HG03378 (cell line): ENCODE results near the gene SPIN1.
"Not testable (repeated sequence)": the region's sequence is repeated elsewhere in the genome, so short reads cannot be mapped to it uniquely, and the experiment has no call there.

Experiments used
- ATAC-seq: cut with Tn5 transposase; IDR thresholded peaks from one replicate; pipeline ENCODE4 v1.9.1; 2021; ENCODE audit warnings: mild to moderate bottlenecking, moderate library complexity; ENCODE audit not compliant: unreplicated experiment

SPIN1 gene

DNA sequence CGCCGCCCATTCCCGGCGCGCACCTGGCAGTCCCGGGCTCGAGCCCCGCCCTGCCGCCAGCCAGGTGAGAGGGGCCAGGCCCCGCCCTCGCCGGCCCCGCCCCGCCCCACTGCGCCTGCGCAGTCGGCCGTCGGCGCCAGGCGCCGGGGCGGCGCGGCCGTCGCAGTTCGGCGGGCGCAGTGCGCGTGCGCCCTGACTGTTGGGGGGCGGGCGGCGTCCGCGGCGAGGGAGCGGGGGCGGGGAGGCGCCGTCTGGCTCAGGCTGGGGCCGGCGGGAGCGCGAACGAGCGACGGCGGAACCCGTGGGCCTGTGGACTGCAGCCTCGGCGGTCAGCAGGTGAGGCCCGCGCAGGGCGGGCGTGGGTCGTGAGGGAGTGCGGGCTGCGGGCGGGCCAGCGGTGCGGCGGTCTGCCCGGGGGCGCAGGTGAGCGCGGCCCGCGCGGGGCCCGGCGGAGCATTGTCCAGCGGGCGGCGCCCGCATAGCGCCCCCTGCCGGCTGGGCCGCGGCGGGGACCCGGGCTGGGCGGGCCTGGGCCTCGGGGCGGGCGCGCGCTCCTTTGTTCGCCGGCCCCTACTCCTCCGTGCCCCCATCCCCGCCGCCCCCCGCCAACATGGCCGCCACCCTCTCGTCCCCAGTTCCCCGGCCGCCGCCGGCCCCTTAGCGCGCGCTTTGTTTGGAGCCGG is at the start of gene SPIN1:
TSS of gene SPIN1 (plus strand) at position 242 of the 683 bp plus-strand sequence. CDS start 38,096 bp downstream, outside the sequence.
- peak; percentile 70 for ATAC-seq

- no peak for ATAC-seq
Measured at GRCh38 chr9:88339317-88339716, 48.9 kb upstream of the SPIN1 start.

DNA sequence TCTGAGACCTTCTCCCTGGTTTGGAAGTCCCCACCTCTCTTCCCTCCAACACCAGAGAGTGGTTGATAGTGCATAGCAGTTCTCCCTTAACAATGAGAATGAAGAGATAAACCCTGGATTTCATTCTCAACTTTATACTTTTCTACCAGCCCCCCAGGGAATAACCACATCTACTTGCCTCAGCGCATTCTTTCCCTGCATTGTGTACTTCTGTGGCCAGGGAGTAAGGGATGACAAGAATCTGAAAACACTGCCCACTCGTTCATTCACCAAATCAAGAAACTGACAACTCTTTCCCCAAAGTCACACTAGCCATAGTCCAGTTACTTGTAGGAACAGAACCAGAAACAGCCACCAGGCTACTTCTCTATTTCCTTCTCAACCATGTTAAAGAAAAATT is 46.0 kb upstream of the SPIN1 start:
- no peak for ATAC-seq

GRCh38 chr9:88344013-88344412 is 44.2 kb upstream of the SPIN1 start:
- ATAC-seq = no peak

- not testable (repeated sequence) for ATAC-seq
Measured at GRCh38 chr9:88350354-88350753, 37.9 kb upstream of the SPIN1 start.

DNA sequence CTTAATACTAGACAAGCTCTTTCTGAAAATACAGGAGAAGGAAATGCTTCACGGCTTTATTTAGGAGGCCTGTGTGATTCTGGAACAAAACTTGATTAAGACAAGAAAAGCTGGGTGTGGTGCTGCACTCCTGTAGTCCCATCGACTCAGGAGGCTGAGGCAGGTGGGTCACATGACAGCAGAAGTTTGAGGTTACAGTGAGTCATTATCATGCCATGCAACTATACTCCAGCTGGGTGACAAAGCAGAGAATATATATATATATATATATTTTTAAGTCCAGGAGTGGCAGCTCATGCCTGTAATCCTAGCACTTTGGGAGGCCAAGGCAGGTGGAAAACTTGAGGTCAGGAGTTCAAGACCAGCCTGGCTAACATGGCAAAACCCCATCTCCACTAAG is 33.1 kb upstream of the SPIN1 start:
- no peak for ATAC-seq

GRCh38 chr9:88357250-88357649 is 31.0 kb upstream of the SPIN1 start:
- not testable (repeated sequence) for ATAC-seq

DNA sequence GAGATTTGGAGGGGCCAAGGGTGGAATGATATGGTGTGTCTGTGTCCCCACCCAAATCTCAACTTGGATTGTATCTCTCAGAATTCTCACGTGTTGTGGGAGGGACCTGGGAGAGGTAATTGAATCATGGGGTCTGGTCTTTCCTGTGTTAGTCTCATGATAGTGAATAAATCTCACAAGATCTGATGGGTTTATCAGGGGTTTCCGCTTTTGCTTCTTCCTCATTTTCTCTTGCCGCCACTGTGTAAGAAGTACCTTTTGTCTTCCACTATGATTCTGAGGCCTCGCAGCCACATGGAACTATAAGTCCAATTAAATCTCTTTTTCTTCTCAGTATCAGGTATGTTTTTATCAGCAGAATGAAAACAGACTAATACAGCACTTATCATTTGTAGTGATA is 29.5 kb upstream of the SPIN1 start:
- ATAC-seq = no peak

- no peak for ATAC-seq
Measured at GRCh38 chr9:88359974-88360373, 28.3 kb upstream of the SPIN1 start.

DNA sequence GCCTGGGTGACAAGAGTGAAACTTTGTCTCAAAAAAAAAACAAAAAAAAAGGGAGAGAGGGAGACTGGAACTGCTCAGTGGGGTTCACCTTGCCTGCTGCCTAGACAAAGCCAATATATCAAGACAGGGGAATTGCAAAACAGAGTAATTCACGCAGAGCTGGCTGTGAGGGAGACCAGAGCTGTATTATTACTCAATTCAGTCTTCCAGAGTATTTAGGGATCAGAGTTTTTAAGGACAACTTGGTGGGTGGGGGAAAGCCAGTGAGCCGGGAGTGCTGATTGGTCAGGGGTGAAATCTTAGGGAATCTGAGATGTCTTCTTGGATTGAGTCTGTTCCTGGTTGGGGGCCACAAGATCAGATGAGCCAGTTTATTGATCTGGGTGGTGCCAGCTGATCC is 25.6 kb upstream of the SPIN1 start:
- ATAC-seq = no peak

- no peak for ATAC-seq
Measured at GRCh38 chr9:88363661-88364060, 24.6 kb upstream of the SPIN1 start.

GRCh38 chr9:88364706-88365105 is 23.5 kb upstream of the SPIN1 start:
- no peak for ATAC-seq

DNA sequence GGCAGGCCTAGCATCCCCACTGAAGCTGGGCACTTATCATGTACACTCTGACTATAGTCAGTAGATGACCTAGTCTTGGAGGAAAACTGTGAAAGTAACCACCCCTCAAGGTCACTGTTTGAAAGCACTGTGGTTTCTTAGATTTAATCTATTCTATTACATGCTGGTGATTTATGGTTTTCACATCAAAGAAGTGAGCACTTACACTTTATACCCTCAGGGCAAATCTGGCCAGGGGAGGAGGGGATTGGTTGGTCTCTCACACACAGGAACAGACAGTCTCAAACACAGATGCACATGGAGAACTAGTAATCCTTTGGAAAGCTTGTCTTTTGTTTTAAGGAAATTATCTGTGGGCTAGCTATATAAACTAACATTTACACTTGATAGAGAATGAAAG is 17.9 kb upstream of the SPIN1 start:
- ATAC-seq = no peak

DNA sequence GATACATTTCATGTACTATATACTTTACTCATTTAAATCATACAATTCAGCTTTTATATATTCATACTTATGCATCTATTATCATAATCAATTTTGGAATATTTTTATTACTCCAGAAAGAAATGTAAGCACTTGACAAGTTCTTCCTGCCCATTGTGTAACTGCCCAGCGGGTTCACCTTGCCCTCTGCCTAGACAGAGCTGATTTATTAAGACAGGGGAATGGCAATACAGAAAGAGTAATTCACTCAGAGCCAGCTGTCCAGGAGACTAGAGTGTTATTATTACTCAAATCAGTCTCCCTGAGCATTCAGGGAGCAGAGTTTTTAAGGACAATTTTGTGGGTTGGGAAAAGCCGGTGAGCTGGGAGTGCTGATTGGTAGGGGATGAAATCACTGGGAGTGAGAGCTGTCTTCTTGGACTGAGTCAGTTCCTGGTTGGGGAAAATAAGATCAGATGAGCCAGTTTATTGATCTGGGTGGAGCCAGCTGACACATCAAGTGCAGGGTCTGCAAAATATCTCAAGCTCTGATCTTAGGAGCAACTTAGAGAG is 16.1 kb upstream of the SPIN1 start:
- ATAC-seq = no peak

- no peak for ATAC-seq
Measured at GRCh38 chr9:88373045-88373444, 15.2 kb upstream of the SPIN1 start.

DNA sequence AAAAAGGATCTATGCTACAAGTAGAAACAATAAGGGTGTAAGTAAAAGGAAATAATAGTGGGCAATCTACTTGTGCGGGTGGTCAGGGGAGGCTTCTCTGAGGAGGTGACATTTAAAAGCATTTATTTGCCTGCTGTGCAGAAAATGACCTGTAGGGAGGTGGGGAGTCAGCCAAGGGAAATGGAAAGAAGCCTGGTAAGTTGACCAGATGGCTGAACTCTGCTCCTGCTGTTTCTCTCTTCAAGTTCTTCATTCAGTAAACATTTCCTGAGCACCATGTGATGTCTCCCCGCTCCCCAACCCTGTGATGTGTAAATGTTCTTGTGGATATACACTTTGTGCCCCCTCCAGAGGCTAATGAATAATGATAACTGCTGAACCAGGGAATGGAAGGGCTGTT is 9.9 kb upstream of the SPIN1 start:
- ATAC-seq = no peak

- ATAC-seq = no peak
Measured at GRCh38 chr9:88379352-88379751, 8.9 kb upstream of the SPIN1 start.

DNA sequence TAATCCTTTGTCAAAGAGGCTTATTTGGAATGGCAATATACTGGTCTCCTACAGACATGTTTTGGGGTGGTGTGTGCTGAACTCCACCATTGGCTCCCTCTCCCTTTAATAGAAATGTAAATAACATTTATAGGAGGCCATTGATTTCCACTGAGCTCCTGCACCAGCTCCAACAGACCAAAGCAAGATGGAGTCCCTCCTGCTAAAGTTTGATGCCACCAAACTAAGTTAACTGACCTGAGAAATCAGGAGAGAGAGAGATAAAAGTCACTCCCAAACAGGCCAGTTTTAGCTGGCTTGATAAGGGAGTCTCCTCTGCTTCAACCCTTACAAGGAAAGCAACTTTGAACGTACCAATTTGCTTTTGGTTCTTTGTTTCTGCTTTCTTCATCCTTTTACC is 8.1 kb upstream of the SPIN1 start:
- ATAC-seq = no peak

DNA sequence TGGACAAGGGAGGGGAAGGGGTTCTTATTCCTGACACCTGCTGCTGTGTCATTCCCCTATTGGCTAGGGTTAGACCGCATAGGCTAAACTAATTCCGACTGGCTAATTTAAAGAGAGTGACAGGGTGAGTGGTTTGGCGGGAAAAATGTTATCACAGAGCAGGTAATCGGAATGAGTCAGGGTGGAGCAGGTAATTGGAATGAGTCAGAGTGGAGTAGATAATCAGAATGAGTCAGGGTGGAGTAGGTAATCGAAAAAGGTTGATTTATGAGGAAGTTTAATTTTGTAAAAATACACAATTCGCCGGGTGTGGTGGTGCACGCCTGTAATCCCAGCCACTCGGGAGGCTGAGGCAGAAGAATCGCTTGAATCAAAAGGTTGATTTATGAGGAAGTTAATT is 6.9 kb upstream of the SPIN1 start:
- not testable (repeated sequence) for ATAC-seq

DNA sequence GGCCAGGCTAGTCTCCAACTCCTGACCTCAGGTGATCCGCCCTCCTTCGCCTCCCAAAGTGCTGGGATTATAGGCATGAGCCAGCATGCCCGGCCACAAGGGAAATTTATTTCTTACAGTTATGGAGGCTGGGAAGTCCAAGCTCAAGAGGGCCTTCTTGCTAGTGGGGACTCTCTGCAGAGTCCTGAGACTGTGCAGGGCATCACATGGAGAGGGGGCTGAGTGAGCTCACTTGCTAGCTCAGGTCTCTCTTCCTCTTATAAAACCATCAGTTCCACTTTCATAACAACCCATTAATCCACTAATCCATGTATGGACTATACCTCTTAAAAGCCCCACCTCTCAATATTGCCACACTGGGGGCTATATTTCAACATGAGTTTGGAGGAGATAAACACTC is 5.1 kb upstream of the SPIN1 start:
- no peak for ATAC-seq

DNA sequence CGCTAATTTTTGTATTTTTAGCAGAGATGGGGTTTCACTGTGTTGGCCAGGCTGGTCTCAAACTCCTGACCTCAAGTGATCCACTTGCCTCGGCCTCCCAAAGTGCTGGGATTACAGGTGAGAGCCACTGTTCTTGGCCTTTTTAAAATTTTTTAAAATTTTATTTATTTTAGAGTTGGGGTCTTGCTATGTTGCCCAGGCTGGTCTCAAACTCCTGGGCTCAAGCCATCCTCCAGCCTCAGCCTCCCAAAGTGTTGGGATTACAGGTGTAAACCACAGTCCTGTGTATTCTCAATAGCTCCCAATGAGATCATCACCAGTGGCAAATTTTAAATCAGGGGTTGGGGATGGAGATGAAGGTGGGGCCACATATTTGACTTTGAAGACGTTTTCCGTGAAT is 2.1 kb upstream of the SPIN1 start:
- not testable (repeated sequence) for ATAC-seq

GRCh38 chr9:88387036-88387551 is 1.1 kb upstream of the SPIN1 start:
- ATAC-seq = no peak
